Activated CD4-positive, alpha-beta T cell treated with anti-CD3 and anti-CD28 coated beads, Interleukin-2, amount 50 U/mL, for 1 hour (primary cell): ENCODE measurements around the gene KPTN.

ENCODE experiments used
- DNase-seq: peaks from one replicate; pipeline ENCODE4 v3.0.0-alpha.2; 2020

KPTN gene

DNA sequence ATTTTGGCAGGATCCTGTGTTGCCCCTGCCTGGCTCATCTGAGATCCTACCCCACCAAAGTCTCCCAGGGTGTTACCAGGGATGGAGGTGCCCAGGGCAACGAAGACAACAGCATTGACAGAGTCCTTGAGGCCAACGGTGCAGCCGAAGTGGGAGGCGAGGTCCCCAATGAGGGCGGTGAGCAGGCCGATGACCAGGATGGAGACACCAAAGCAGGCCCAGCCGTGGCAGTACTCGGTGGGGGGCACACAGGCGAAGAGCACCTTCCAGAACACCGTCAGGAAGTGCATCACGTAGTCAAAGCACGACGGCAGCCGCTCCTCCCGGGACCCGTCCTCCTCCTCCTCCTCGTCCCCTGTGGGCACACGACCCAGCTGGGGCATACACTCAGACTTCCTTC, 51.9 kb downstream of the KPTN start:
- no peak for DNase-seq

DNA sequence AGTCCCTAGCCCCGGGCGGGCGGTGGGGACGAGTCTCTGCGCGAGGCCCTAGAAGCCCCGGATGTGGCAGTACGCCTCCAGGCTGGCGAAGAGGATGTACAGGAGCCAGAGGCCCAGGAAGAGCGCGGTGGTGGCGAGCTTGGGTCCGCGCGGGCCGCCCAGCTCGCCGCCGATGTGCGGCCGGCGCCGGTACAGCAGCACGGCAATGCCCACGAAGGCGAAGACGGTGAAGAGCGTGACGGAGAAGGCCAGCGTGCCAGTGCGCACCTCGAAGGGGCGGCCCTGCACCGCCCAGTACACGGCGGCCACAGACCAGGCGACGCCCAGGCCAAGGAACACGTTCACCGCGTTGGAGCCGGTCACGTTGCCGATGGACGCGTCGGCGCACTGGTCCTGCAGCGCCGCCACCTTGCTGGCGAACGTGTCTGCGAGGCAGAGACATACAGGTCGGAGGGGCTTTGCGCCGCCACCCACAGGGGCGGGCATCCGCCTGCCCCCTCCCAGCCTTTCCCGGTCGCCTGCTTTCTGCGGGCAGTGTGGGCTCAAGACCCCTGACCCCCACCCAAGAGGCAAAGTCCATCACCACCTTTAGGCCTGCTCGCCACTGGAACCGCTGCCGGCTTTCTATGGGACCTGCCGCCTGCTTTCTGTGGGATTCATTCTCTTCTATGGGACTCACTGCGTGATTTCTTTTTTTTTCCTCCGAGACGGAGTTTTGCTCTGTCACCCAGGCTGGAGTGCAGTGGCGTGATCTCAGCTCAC, 53.8 kb downstream of the KPTN start:
- no peak for DNase-seq

DNA sequence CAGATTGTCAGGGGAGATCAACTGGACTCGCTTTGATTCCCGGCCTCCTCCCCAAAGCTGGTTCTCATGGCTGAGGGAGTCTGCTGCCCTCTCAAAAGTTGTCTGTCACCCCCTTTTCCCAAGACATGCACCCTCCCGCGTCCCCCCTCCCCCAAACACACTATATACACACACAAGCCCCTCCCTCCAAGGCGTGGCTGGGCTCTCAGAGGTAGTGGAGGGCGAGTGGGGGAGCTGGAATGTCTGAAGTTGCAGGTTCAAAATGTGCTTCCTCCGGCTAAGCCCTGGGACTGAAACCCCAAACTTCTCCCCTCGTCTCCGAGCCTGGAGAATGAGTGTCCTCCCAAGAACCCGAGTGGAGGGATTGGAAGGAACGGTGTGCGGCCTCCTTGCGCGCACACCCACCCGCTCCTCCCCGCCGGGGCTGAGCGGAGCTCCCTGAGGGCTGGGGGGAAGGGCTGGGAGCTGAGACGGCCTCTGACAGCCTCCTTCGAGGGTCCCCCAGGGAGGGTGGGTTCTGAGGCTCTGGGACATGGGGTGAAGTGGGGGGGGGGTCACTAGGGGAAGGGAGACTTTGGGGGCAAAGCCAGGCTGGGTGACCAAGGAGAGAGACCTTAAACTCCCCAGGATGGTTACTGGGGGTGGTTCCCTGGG, 54.8 kb downstream of the KPTN start:
- DNase-seq, result no peak

DNA sequence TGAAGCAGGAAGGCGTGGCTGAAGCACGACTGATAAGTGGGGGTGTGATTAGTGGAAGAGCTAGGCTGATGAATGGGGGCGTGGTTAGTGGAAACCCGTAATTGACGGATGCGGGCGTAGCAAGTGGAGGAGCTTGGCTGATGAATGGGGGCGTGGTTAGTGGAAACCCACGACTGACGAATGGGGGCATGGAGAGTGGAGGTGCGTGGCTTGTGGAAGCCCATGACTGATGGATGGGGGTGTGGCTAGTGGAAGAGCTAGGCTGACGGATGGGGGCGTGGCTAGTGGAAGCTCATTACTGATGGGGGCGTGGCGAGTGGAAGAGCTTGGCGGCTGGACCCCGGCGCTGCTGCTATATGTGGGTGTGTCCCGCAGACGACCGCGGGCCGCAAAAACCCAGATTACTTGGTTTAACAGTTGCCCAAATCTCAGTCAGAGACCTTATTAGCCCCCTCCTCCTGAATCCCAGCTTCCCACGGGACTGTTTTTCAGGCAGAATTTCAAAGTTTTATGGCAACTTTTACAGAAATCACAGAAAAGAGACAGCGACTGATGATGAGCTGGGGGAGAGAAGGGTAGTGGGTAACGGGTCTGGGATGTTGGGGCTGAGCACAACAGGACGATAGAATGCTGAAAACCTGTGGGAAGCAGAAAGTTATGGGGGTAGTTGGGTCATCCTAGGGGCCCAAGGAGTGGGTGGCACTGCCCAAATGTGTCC, 55.7 kb downstream of the KPTN start:
- peak; percentile 83 for DNase-seq

DNA sequence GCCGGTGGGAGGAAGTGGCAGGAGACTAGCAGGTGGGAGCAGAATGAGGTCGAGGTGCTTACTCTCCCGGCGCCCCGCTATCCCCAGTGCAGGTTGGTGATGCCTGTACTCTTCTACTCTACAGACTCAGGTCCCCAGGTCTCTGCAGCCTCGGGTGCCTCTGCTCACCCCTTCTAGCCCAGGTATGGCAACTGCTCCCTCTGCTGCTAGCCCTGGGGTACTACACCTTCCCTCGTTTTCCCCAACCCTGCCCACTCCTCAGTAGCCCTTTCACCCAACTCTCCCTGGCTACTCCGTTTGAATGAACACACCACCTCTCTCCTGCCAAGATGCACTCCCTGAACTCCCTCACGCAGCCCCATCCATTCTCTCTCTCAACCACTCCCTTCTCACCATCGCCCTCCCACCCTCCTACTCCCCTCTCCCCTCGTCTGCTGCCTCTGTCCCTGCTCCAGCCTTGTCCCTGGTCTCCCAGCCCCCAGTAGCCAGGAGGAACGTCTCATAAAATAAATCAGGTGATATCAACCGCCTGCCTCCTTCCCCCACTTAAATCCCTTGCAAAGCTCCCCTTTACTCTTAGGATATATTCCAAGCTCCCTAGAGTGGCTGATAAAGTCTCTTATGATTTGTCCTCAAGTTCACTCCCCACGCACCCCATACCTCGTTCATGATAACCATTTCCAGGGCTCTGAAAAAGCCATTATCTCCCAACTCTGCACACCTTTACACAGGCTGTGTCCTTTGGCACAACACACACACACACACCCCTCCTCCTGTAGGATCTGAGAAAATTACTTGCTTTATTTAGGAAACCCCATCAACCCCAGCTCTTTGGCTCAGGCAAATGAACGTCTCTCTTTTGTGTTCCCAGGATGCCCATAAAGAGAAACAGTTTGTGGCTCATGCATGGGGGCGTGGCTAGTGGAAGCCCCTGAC, 56.5 kb downstream of the KPTN start:
- peak; percentile 66 for DNase-seq
